ENCODE results near the gene UFC1. TPM values are rescaled to one million over a fixed set of nuclear protein-coding genes. Genes with fewer than 3 reads are reported as not detected.

Gene UFC1
- total RNA-seq, 4 donors from 2014 or later = 30.1 to 96.4 (median 51.5) TPM

GRCh38 chr1:161192476-161193465, 39.0 kb downstream of the UFC1 start:
- in situ Hi-C loops (cut with MboI; ENCODE audit: low pct_ligation_motif_present in 1 of 4, low pct_unique_long_range_greater_than_20kb in 1 of 4, low sequenced_read_pairs in 3 of 4) = no loop called here
- Histone ChIP-seq H3K4me1 (peaks cover 2 to 12% (median 8%) of the 10 kb centered on the region in 4 donors), H3K36me3 (no peaks in the 10 kb centered on the region), H3K27ac (peak overlapping the region in 1 of 4 donors; percentile 19), H3K4me3 (no peak overlapping the region), H3K27me3 (no peaks in the 10 kb centered on the region), H3K9me3 (no peaks in the 10 kb centered on the region)
- intact Hi-C loops (cut with DNase I; ENCODE audit: low total_unique reads) = no loop called here
- peak; percentile 71 for DNase-seq
- 20 to 57% methylated on average over 3 to 15 of the region's 15 CpGs for WGBS, 2 donors (ENCODE audit: low coverage in 1 of 2)
- TF ChIP-seq CTCF (IDR thresholded peaks at IDR 0.05) (peak; percentile 77 to 89 (median 83)), POLR2A (IDR thresholded peaks at IDR 0.05) (no peak)

- H3K4me3 ChIP-seq = no peak overlapping the region
- no peak for TF ChIP-seq CTCF (IDR thresholded peaks at IDR 0.05)
- TF ChIP-seq EP300 (IDR thresholded peaks at IDR 0.05; ENCODE audit: low read depth) = no peak
- TF ChIP-seq POLR2A (IDR thresholded peaks at IDR 0.05) = no peak
- no peak for TF ChIP-seq POLR2AphosphoS5 (IDR thresholded peaks at IDR 0.05)
- peaks cover 11 to 20% (median 13%) of the 10 kb centered on the region in 4 donors for H3K4me1 ChIP-seq
- in situ Hi-C loops (cut with MboI; ENCODE audit: low pct_ligation_motif_present in 1 of 4, low pct_unique_long_range_greater_than_20kb in 1 of 4, low sequenced_read_pairs in 3 of 4) = no loop called here
- intact Hi-C loops (cut with DNase I; ENCODE audit: low total_unique reads) = no loop called here
- peak overlapping the region in 1 of 4 donors; percentile 25 for H3K27ac ChIP-seq
- 83% methylated on average over 21 of the region's 21 CpGs; no CpG with 5 or more reads in 1 of the 2 donors for WGBS, 2 donors (ENCODE audit: low coverage in 1 of 2)
- no peaks in the 10 kb centered on the region for H3K9me3 ChIP-seq
- DNase-seq = no peak
- H3K36me3 ChIP-seq = no peaks in the 10 kb centered on the region
- no peaks in the 10 kb centered on the region for H3K27me3 ChIP-seq
These were observed 39.9 kb downstream of the UFC1 start for GRCh38 chr1:161193561-161194235.

- WGBS, 2 donors (ENCODE audit: low coverage in 1 of 2) = 76% methylated on average over 4 of the region's 4 CpGs; no CpG with 5 or more reads in 1 of the 2 donors
- Histone ChIP-seq H3K4me1 (peaks cover 18 to 33% (median 20%) of the 10 kb centered on the region in 4 donors), H3K27me3 (no peaks in the 10 kb centered on the region), H3K27ac (peak overlapping the region in 2 of 4 donors; percentile 11 to 15), H3K9me3 (no peaks in the 10 kb centered on the region), H3K36me3 (no peaks in the 10 kb centered on the region), H3K4me3 (no peak overlapping the region)
- TF ChIP-seq POLR2A (IDR thresholded peaks at IDR 0.05) (no peak), POLR2AphosphoS5 (IDR thresholded peaks at IDR 0.05) (no peak), CTCF (IDR thresholded peaks at IDR 0.05) (no peak), EP300 (IDR thresholded peaks at IDR 0.05; ENCODE audit: low read depth) (no peak)
- no peak for DNase-seq
- intact Hi-C loops (cut with DNase I; ENCODE audit: low total_unique reads) = no loop called here
- in situ Hi-C loops (cut with MboI; ENCODE audit: low pct_ligation_motif_present in 1 of 4, low pct_unique_long_range_greater_than_20kb in 1 of 4, low sequenced_read_pairs in 3 of 4) = no loop called here
These were observed 41.4 kb downstream of the UFC1 start for GRCh38 chr1:161195171-161195570.

GRCh38 chr1:161196111-161196510, 42.3 kb downstream of the UFC1 start:
- intact Hi-C loops (cut with DNase I; ENCODE audit: low total_unique reads) (no loop called here), in situ Hi-C loops (cut with MboI; ENCODE audit: low pct_ligation_motif_present in 1 of 4, low pct_unique_long_range_greater_than_20kb in 1 of 4, low sequenced_read_pairs in 3 of 4) (no loop called here)
- H3K4me1 ChIP-seq = peaks cover 28 to 43% (median 29%) of the 10 kb centered on the region in 4 donors
- H3K4me3 ChIP-seq = peak overlapping the region in 1 of 4 donors; percentile 37
- peak overlapping the region; percentile 90 to 98 (median 94) for H3K27ac ChIP-seq
- DNase-seq = no peak
- H3K36me3 ChIP-seq = no peaks in the 10 kb centered on the region
- TF ChIP-seq CTCF (IDR thresholded peaks at IDR 0.05) = no peak
- TF ChIP-seq POLR2A (IDR thresholded peaks at IDR 0.05) = no peak
- TF ChIP-seq EP300 (IDR thresholded peaks at IDR 0.05; ENCODE audit: low read depth) = no peak
- TF ChIP-seq POLR2AphosphoS5 (IDR thresholded peaks at IDR 0.05) = no peak
- 80 to 95% methylated on average over 1 to 6 of the region's 7 CpGs for WGBS, 2 donors (ENCODE audit: low coverage in 1 of 2)
- no peaks in the 10 kb centered on the region for H3K9me3 ChIP-seq
- no peaks in the 10 kb centered on the region for H3K27me3 ChIP-seq
